Stimulated activated CD8-positive, alpha-beta memory T cell treated with anti-CD3 and anti-CD28 coated beads, Interleukin-4, amount 100 ng/mL, for 48 hours (primary cell): Measurements from ENCODE around the gene LEMD2.

Experiments
- DNase-seq: peaks from one replicate; pipeline ENCODE4 v3.0.0-alpha.2; 2020

The LEMD2 gene

GRCh38 chr6:33791620-33792019 is 2.7 kb upstream of the LEMD2 start:
- no peak for DNase-seq

GRCh38 chr6:33790910-33791309 is 2.0 kb upstream of the LEMD2 start:
- no peak for DNase-seq

- no peak for DNase-seq
These were observed 1.4 kb upstream of the LEMD2 start for GRCh38 chr6:33790379-33790778.

GRCh38 chr6:33789550-33789895 is 593 bp upstream of the LEMD2 start:
- DNase-seq = no peak

DNA sequence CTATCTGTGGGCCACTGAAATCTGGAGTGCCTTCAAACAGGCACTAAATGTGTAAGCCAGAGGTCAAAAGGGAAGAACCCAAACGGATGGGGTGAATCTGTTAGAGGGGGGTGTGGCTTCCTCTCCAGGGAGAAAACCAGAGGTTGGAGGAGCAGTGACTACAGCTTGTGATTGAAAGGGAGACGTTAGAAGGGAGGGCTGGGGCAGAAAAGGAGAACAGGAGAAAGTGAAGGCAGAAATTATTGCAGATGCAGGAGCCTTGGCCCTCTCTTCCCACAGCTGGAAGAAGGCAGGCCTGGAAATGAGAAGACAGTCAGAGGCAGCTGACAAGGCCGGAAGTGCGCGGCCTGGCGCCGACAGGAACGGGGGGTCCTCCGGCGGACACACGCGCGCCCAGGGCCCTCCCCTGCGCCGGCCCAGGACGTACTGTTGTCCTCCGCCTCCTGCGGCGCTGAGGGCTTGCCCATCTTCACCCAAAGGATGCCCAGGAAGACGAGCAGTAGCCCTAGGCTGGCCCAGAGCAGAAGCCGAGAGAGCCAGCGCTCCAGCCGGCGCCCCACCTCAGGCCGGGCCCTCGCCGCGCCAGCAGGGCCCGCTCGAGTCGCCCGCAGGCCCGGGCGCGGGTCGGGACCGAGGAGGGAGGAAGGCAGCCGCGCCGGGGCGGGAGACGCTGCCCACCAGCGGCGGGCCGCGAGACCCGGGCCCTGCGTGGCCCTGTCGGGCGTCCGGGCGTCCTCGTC is 806 bp downstream of the LEMD2 start:
- DNase-seq = peak; percentile 75

DNA sequence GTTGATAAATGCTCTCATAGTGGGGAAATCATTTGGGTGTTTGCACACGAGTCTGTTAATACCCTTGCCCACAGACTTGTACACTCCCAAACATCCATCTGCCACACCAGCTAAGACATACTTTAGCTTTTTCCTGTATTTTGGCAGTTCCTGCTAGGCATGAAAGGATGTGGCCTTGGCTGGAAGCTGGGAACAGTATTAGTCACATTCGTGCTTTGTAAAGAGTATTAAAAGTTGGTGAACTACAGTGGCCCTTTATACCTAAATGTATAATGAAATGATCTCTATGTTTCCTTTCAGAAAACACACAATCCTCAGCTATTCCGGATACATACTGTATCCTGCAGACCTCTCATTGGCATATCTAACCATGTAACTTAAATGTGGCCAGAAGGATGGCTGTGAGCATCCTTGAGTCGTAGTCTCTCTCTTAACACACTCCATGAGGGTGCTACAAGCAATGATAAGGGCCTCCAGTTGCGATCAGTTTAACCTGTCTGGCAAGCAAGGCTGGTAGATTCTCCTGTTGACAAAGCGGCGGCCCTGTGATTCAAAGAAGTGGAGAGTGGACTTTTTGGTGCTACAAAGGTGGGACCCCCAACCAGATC is 1.5 kb downstream of the LEMD2 start:
- DNase-seq = no peak

DNA sequence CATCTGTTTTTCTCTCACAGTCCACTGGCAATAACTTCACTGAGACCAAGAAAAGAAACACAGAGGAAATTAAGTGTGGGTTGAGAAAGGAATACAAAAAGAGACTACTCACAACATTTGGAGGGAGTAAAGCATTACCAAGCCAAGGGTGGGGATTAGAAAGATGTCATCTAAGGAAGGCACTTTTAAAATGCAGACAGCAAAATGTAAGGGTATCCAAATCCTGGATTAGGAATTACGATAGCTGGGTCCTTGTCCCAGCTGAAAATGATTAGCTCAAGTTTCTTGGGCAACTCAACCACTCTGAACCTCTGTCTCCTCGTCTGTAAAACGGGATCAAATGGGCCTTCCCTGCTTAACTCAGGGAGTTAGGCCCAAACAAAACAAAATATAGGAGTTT is 2.2 kb downstream of the LEMD2 start:
- no peak for DNase-seq

GRCh38 chr6:33785778-33786177 is 3.2 kb downstream of the LEMD2 start:
- DNase-seq = no peak

- no peak for DNase-seq
These were observed 4.1 kb downstream of the LEMD2 start for GRCh38 chr6:33784787-33785186.

GRCh38 chr6:33783781-33784520 is 5.0 kb downstream of the LEMD2 start:
- no peak for DNase-seq

GRCh38 chr6:33782561-33782960 is 6.4 kb downstream of the LEMD2 start:
- no peak for DNase-seq

GRCh38 chr6:33781131-33781975 is 7.6 kb downstream of the LEMD2 start:
- DNase-seq = no peak

DNA sequence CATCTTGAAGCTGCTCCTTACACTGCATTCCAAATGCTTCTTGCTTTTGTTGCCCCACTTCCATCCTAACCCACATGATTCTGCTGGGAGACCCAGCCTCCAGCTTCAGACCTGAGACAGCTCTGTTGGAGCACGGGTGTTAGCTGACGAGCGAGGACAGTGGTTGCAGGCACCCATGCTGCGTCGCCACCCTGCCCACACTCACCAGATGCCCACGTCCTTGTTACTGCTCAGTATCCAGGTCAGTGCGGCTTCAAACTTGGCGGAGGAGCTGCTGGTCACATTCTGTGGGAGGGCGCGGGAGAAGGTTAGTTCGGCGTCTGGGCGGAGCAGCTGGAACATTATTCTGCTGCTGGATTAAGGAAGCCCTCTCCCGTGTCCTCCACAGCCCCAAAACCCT is 9.0 kb downstream of the LEMD2 start:
- no peak for DNase-seq

GRCh38 chr6:33779290-33779689 is 9.6 kb downstream of the LEMD2 start:
- no peak for DNase-seq

DNA sequence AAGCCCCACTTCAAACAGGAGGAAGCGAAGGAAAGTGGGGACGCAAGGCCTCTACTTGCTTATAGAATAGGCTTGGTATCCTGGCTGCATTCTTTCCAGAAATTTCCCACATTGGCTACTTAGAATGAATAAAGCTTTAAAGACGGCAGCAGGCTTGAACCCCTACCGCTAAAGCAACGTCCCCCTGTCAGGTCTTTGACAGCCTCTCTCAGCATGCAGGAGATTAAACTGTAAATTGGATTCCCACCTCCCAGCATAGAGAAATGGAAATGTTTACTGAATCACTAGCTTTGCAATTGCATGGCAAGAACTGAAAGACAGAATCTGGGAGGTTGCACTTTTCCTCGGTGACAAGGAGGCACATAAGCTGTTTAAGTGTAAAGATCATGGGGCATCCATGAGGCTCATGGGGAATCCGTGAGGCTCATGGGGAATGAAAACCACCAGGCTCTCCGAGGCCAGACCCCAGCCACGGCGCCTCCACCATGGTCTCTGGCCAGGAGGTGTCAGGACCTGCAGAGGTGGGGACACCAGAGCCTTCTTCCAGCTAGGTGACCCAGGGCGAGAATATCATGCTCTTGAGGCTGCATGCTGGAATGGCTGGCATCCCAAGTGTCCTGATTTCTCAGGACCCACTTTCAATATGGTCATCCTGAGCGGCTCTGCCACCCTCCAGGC is 10.3 kb downstream of the LEMD2 start:
- DNase-seq = no peak

DNA sequence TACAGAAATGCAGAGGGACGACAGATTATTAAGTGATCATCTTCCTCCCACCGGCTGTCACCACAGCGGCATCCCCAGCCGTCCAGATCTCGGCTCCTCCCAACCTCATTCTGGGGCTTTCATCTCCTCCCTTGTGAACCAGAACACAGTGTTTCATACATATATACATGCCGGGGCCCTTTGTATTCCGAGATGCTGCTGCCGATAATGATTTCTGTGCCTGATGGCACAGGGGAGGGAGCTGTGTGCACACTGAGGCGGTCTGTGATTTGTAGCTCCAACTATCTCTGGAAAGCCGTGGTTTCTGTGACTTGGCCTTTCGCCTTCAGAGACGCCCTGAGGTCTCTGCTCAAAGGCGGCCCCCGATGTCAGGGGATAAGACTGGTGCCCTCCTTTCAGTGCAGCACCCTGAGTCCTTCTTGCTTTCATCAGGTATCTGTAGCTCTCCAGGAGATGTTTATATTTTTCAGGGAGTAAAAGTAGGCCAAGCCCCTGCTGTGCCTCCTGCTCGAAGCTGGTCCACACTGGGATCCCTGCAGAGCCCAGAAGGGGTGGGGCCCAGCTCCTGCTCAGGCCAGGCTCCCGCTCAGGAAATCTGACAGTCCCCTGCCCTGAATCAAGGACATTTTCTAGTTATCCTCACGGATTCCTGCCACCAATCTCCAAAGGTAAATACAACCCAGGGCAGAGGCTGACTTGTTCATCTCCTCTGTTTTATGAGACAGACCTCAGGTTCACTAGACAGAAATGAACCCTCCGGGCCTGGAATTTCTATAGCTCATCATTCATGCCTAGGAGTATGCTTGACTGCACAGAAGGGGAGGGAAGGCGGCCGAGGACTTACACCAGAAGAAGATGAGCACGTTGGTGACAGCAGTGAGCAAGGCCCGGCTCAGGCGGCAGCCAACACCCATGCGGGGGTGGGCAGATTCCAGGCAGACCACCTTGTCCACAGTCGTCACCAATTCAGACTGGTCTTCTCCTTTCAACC is 11.2 kb downstream of the LEMD2 start:
- DNase-seq = no peak

DNA sequence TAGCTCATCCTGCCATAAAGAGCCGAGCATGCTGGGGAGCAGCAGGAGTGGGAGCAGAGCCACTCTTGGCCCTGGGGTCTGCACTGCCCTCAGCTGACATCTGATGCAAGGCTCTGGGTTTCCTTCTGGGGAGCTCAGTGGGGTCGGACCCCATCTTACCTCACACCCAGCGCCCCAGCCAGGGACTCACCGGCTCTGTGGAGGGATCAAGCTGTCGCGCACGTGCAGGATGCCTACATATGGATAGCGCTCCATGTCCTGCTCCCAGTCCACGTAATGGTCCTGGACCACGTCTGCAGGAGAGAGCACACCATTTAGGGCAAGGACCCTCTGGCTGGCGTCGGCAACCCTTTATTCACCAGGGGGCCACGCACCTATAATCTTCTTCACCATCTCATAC is 12.2 kb downstream of the LEMD2 start:
- DNase-seq = no peak

DNA sequence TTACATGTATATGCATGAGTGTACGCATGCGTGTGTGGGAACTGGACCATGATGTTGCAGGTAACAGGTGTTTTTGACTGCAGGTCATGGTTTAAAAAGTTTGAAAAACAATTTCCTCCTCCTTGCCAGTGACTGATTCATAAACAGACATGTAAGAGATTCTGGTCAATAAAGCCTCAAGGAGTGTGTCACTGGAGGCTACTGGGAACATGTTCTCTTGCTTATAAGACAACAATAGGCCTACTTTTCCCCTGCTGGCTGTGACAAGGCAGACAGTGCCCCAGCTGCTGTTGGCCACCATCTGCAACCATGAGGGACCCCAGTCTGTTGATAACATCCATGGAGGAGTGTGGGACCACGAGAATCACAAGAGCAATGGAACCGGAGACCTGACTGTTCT is 12.7 kb downstream of the LEMD2 start:
- no peak for DNase-seq

DNA sequence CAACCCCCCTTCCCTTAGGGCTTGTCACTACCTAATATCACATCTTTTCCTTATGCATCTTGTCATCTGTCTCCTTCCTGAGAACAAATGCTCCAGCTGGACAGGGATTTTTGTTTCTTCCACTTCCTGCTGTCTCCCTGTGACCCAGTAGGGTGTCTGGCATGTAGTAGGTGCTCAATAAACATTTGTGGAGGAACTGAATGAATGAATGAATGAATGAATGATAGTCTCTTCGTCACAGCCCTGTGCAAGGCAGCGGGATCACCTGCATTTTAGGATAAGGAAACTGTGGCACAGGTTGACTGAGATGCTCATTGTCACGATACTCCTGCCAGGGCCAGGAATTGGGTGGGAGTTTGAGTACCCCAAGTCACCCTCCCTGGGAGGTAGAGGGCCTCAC is 14.2 kb downstream of the LEMD2 start:
- DNase-seq = no peak

DNA sequence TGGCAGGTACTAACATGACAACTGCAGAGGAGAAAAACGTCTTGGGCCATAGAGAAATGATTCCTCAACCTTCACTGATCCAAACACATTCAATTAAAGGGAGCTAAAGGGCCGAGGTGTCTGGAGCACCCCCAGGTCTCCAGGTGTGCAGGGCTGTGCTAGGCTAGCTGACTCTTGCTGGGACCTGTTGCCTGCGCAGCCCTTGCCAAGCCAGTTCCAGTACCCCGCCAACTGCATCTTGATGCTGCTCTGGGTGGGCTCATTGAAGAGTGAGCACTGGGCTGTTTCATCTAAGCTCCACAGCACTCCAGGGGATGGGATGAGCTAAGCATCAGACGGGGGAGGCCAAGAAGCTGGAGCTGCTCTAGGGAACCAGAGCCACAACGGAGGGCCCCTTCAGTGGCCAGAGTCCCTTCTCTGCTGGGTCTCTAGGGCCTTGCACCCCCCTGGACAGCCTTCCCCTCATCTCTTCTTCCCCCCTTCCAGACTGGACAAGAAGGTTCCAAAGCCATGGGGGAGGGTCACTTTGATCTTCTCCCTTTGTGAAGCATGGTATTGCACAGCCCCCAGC is 15.9 kb downstream of the LEMD2 start:
- no peak for DNase-seq
